Transverse colon (tissue), 4 donors: Measurements from ENCODE around the gene ACSF3. TPM values are rescaled to one million over a fixed set of nuclear protein-coding genes. Genes with fewer than 3 reads are reported as not detected.

Source experiments
- DNase-seq: peaks from one replicate; pipeline ENCODE4 v3.0.0-alpha.2; 2019
- H3K27ac ChIP-seq, 4 donors: fragments of 200-600 bp; sonication (generic); 2 replicates each; pipeline ENCODE4 v1.5.1; 2016 to 2018; ENCODE audit warnings: inconsistent platforms in 4 of 4
- H3K27me3 ChIP-seq: fragments of 200-600 bp; sonication (generic); 2 replicates; pipeline ENCODE4 v1.5.1; 2017; ENCODE audit warnings: inconsistent platforms
- H3K36me3 ChIP-seq, 4 donors: fragments of 200-600 bp; sonication (generic); 2 replicates each; pipeline ENCODE4 v1.5.1; 2017 to 2019; ENCODE audit warnings: inconsistent platforms in 4 of 4
- H3K4me1 ChIP-seq, 4 donors: fragments of 200-600 bp; sonication (generic); 2 replicates each; pipeline ENCODE4 v1.5.1; 2017 to 2020; ENCODE audit warnings: inconsistent platforms in 4 of 4
- H3K4me3 ChIP-seq, 4 donors: fragments of 200-600 bp; sonication (generic); 1 replicate in 1 of 4; 2 replicates in 3 of 4; pipeline versions ENCODE4 v1.5.1 to v1.6.1; 2017 to 2019; ENCODE audit warnings: inconsistent platforms in 4 of 4
- H3K9me3 ChIP-seq, 2 donors: fragments of 200-600 bp; sonication (generic); 2 replicates each; pipeline ENCODE4 v1.5.1; 2017 to 2019; ENCODE audit warnings: inconsistent platforms in 2 of 2
- CTCF ChIP-seq, 5 experiments: fragments of 200-600 bp in 3 of 5; fragments of 450-650 bp in 2 of 5; sonication (generic) in 3 of 5; IDR thresholded peaks; 1 replicate in 2 of 5; 2 replicates in 3 of 5; pipeline ENCODE4 v1.5.1; 2016 to 2017; ENCODE audit warnings: antibody characterized with exemption in 5 of 5, inconsistent platforms in 3 of 5, mild to moderate bottlenecking in 2 of 5, moderate library complexity in 1 of 5
- EP300 ChIP-seq: sonication (generic); formaldehyde crosslinking; IDR thresholded peaks from one replicate; pipeline ENCODE4 v1.6.1; 2017; ENCODE audit warnings: antibody characterized with exemption, low read depth
- POLR2A ChIP-seq: fragments of 450-650 bp; IDR thresholded peaks from one replicate; pipeline ENCODE4 v1.6.1; 2016; ENCODE audit warnings: antibody characterized with exemption, mild to moderate bottlenecking, moderate library complexity
- POLR2AphosphoS5 ChIP-seq, 3 donors: sonication (generic); formaldehyde crosslinking; IDR thresholded peaks; one replicate each; pipeline ENCODE4 v1.6.1; 2016; ENCODE audit warnings: antibody characterized with exemption in 3 of 3
- WGBS, 2 donors: methylation state at CpG; one replicate each; pipeline ENCODE4 v1.1.5; 2018; ENCODE audit warnings: low coverage in 1 of 2; 5-methylcytosine and 5-hydroxymethylcytosine counted together
- in situ Hi-C, 4 donors: fragments of 200-750 bp; cut with MboI; loops; one replicate each; pipeline versions ENCODE4 v1.15.0 to v1.15.1; 2017; ENCODE audit warnings: low sequenced_read_pairs in 3 of 4, low pct_ligation_motif_present in 1 of 4, low pct_unique_long_range_greater_than_20kb in 1 of 4
- intact Hi-C: fragments of 100-400 bp; cut with DNase I; formaldehyde crosslinking; loops from one replicate; pipeline ENCODE4 v1.15.1; 2023; ENCODE audit warnings: low total_unique reads
- total RNA-seq, 4 donors: library from RNA; depleted of rRNA; stranded (reverse); fragments of >200 nt; gene quantifications; one replicate each; pipeline ENCODE4 v1.1.0, GENCODE V29; 2016

ACSF3 gene
- total RNA-seq, 4 donors from 2014 or later = 54.5 to 120 (median 75.8) TPM

GRCh38 chr16:89145406-89146161 is 51.9 kb downstream of the ACSF3 start:
- peaks cover 0 to 21% (median 6%) of the 10 kb centered on the region in 4 donors for H3K36me3 ChIP-seq
- no peak for DNase-seq

GRCh38 chr16:89146211-89147005 is 52.8 kb downstream of the ACSF3 start:
- H3K9me3 ChIP-seq = no peaks in the 10 kb centered on the region
- no peak overlapping the region for H3K27ac ChIP-seq
- WGBS, 2 donors = 91 to 98% methylated on average over 1 to 21 of the region's 21 CpGs
- in situ Hi-C loops = no loop called here
- TF ChIP-seq CTCF (IDR thresholded peaks at IDR 0.05) = no peak
- no peak for TF ChIP-seq EP300
- TF ChIP-seq POLR2AphosphoS5 (IDR thresholded peaks at IDR 0.05) = no peak
- no peak for TF ChIP-seq POLR2A
- peaks cover 0 to 19% (median 4%) of the 10 kb centered on the region in 4 donors for H3K36me3 ChIP-seq
- intact Hi-C loops = no loop called here
- H3K4me1 ChIP-seq = no peaks in the 10 kb centered on the region
- H3K4me3 ChIP-seq = no peak overlapping the region
- no peak for DNase-seq
- H3K27me3 ChIP-seq = no peaks in the 10 kb centered on the region

More at GRCh38 chr16:89145406-89146161, 51.9 kb downstream of the ACSF3 start:
- H3K27me3 ChIP-seq = no peaks in the 10 kb centered on the region
- intact Hi-C loops = no loop called here
- TF ChIP-seq POLR2AphosphoS5 (IDR thresholded peaks at IDR 0.05) (no peak), POLR2A (no peak), EP300 (no peak), CTCF (IDR thresholded peaks at IDR 0.05) (no peak)
- 95 to 97% methylated on average over 4 to 23 of the region's 25 CpGs for WGBS, 2 donors
- no peak overlapping the region for H3K27ac ChIP-seq
- H3K4me3 ChIP-seq = no peak overlapping the region
- in situ Hi-C loops = no loop called here
- no peaks in the 10 kb centered on the region for H3K9me3 ChIP-seq
- H3K4me1 ChIP-seq = no peaks in the 10 kb centered on the region

GRCh38 chr16:89147085-89147817 is 53.6 kb downstream of the ACSF3 start:
- no peak for DNase-seq
- intact Hi-C loops = no loop called here
- H3K4me3 ChIP-seq = no peak overlapping the region
- H3K4me1 ChIP-seq = no peaks in the 10 kb centered on the region
- H3K27ac ChIP-seq = no peak overlapping the region
- TF ChIP-seq POLR2A (no peak), EP300 (no peak), POLR2AphosphoS5 (IDR thresholded peaks at IDR 0.05) (no peak), CTCF (IDR thresholded peaks at IDR 0.05) (no peak)
- WGBS, 2 donors = 81 to 89% methylated on average over 3 to 10 of the region's 11 CpGs
- no peaks in the 10 kb centered on the region for H3K9me3 ChIP-seq
- no peaks in the 10 kb centered on the region for H3K27me3 ChIP-seq
- peaks cover 0 to 21% (median 4%) of the 10 kb centered on the region in 4 donors for H3K36me3 ChIP-seq
- in situ Hi-C loops = no loop called here

- Histone ChIP-seq H3K4me3 (no peak overlapping the region), H3K27ac (no peak overlapping the region), H3K9me3 (no peaks in the 10 kb centered on the region), H3K4me1 (no peaks in the 10 kb centered on the region), H3K36me3 (peaks cover 0 to 21% (median 4%) of the 10 kb centered on the region in 4 donors), H3K27me3 (no peaks in the 10 kb centered on the region)
- no peak for TF ChIP-seq POLR2A
- no peak for TF ChIP-seq POLR2AphosphoS5 (IDR thresholded peaks at IDR 0.05)
- TF ChIP-seq CTCF (IDR thresholded peaks at IDR 0.05) = no peak
- TF ChIP-seq EP300 = no peak
- in situ Hi-C loops (no loop called here), intact Hi-C loops (no loop called here)
- 98 to 100% methylated on average over 3 to 9 of the region's 9 CpGs for WGBS, 2 donors
- no peak for DNase-seq
Observed at GRCh38 chr16:89149386-89149785, 55.7 kb downstream of the ACSF3 start.
